Measurements from ENCODE around the gene ROBO2. TPM values are rescaled to one million over a fixed set of nuclear protein-coding genes. Genes with fewer than 3 reads are reported as not detected.

Gene ROBO2
- total RNA-seq, 1 donor from 2014 or later, result 2.9 TPM

DNA sequence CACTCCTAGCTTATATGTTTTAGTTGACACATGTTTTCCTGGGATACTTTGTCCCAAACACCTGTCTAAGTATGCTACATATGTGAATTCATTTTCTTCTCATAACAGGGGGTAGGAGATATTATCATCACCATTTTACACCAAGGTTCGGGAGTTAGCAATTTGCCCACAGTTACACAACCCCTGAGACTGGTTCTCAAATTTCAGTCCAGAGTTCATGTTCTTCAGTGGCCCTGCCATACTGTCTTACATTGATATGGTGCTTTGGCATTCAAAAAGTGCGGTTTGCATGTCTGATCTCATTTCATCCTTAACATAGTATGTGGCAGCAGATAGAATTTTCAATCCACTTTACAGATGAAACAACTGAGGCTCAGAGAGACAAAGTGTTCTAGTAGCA is 38.4 kb downstream of the ROBO2 start:
- intact Hi-C loops (cut with DNase I), result no loop called here
- no peak overlapping the region for H3K27ac ChIP-seq
- no peaks in the 10 kb centered on the region for H3K27me3 ChIP-seq
- no peaks in the 10 kb centered on the region for H3K4me1 ChIP-seq
- no peaks in the 10 kb centered on the region for H3K36me3 ChIP-seq
- no peak for TF ChIP-seq CTCF (IDR thresholded peaks at IDR 0.05)
- no peak for DNase-seq (ENCODE audit: low spot score in 2 of 2)
- no peaks in the 10 kb centered on the region for H3K9me3 ChIP-seq
- H3K4me3 ChIP-seq, result no peak overlapping the region

DNA sequence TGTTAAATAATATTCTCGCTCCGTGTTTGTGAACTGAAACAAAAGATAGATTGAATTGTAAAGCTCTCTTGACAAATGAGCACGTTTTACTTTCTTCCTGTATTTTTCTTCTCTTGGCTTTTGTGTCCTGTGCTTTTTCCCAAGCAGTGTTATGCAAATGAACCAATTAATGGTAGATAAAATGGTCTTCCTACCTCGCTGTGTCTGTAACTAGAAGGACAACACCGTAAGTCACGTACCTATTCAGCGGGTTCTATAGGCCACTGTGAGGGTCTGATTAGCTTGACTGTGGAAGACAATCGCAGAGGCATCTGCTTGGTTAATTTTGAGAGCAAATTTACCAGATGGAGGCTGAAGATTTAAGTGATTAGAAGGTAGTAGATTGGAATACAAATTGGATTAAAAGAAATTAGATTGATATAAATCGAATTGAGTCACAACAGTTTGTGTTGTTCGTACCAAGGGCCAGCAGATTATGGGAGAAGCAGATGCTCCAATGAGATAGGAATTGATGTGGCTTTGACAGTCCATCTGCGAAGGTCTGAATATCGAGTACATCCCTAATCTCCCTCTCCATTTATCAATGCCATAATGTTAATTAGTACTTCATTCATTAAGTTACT is 40.2 kb downstream of the ROBO2 start:
- Histone ChIP-seq H3K27ac (no peak overlapping the region), H3K36me3 (no peaks in the 10 kb centered on the region), H3K4me3 (no peak overlapping the region), H3K27me3 (no peaks in the 10 kb centered on the region), H3K9me3 (no peaks in the 10 kb centered on the region), H3K4me1 (no peaks in the 10 kb centered on the region)
- TF ChIP-seq CTCF (IDR thresholded peaks at IDR 0.05), result no peak
- intact Hi-C loops (cut with DNase I), result no loop called here
- DNase-seq (ENCODE audit: low spot score in 2 of 2), result no peak

- intact Hi-C loops (cut with DNase I), result no loop called here
- no peak for DNase-seq (ENCODE audit: low spot score in 2 of 2)
- Histone ChIP-seq H3K27me3 (no peaks in the 10 kb centered on the region), H3K4me3 (no peak overlapping the region), H3K9me3 (no peaks in the 10 kb centered on the region), H3K36me3 (no peaks in the 10 kb centered on the region), H3K27ac (no peak overlapping the region), H3K4me1 (no peaks in the 10 kb centered on the region)
- no peak for TF ChIP-seq CTCF (IDR thresholded peaks at IDR 0.05)
Measured at GRCh38 chr3:77081240-77081661, 41.4 kb downstream of the ROBO2 start.

- no peak for TF ChIP-seq CTCF (IDR thresholded peaks at IDR 0.05)
- intact Hi-C loops (cut with DNase I), result no loop called here
- Histone ChIP-seq H3K27ac (no peak overlapping the region), H3K36me3 (no peaks in the 10 kb centered on the region), H3K4me1 (no peaks in the 10 kb centered on the region), H3K27me3 (no peaks in the 10 kb centered on the region), H3K9me3 (no peaks in the 10 kb centered on the region), H3K4me3 (no peak overlapping the region)
- DNase-seq (ENCODE audit: low spot score in 2 of 2), result no peak
Measured at GRCh38 chr3:77084511-77084910, 44.6 kb downstream of the ROBO2 start.

GRCh38 chr3:77086408-77086807 is 46.5 kb downstream of the ROBO2 start:
- Histone ChIP-seq H3K27ac (no peak overlapping the region), H3K4me1 (no peaks in the 10 kb centered on the region), H3K36me3 (no peaks in the 10 kb centered on the region), H3K27me3 (no peaks in the 10 kb centered on the region), H3K9me3 (no peaks in the 10 kb centered on the region), H3K4me3 (no peak overlapping the region)
- no peak for DNase-seq (ENCODE audit: low spot score in 2 of 2)
- intact Hi-C loops (cut with DNase I), result no loop called here
- TF ChIP-seq CTCF (IDR thresholded peaks at IDR 0.05), result no peak

DNA sequence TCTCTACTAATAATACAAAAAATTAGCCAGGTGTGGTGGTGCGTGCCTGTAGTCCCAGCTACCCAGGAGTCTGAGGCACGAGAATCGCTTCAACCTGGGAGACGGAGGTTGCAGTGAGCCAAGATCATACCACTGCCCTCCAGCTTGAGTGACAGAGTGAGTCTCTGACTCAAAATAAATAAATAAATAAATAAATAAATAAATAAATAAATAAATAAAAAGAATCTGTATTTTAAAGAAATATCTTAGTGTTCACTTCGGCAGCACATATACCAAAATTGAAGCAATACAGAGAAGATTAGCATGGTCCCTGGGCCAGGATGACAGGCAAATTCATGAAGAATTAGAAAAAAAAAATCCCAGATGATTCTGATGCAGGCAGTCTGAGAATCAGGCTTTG is 51.9 kb downstream of the ROBO2 start:
- Histone ChIP-seq H3K27me3 (no peaks in the 10 kb centered on the region), H3K4me1 (no peaks in the 10 kb centered on the region), H3K27ac (no peak overlapping the region), H3K4me3 (no peak overlapping the region), H3K36me3 (no peaks in the 10 kb centered on the region), H3K9me3 (no peaks in the 10 kb centered on the region)
- intact Hi-C loops (cut with DNase I), result no loop called here
- DNase-seq (ENCODE audit: low spot score in 2 of 2), result no peak
- TF ChIP-seq CTCF (IDR thresholded peaks at IDR 0.05), result no peak

All from ascending aorta (tissue), 2 donors.